ENCODE measurements around the gene ESRRB.
"Not testable (repeated sequence)": the region's sequence is repeated elsewhere in the genome, so short reads cannot be mapped to it uniquely, and the experiment has no call there.

ESRRB gene

GRCh38 chr14:76531821-76532318 lies 155.9 kb downstream of the ESRRB start:
- TF ChIP-seq CTCF (conservative IDR thresholded peaks at IDR 0.05; ENCODE audit: control insufficient read depth, insufficient read depth, low read depth, low read length) = no peak
- DNase-seq (ENCODE audit: low read depth) = no peak
- no peak overlapping the region for H3K4me3 ChIP-seq (ENCODE audit: control insufficient read depth, low read depth, low read length)

GRCh38 chr14:76536636-76537035 lies 160.7 kb downstream of the ESRRB start:
- H3K4me3 ChIP-seq (ENCODE audit: control insufficient read depth, low read depth, low read length); DNase-seq (ENCODE audit: low read depth): not testable (repeated sequence)

- no peak for TF ChIP-seq CTCF (conservative IDR thresholded peaks at IDR 0.05; ENCODE audit: control insufficient read depth, insufficient read depth, low read depth, low read length)
- H3K4me3 ChIP-seq (ENCODE audit: control insufficient read depth, low read depth, low read length) = no peak overlapping the region
- no peak for DNase-seq (ENCODE audit: low read depth)
These were observed 162.1 kb downstream of the ESRRB start for GRCh38 chr14:76537906-76538647.

GRCh38 chr14:76538648-76539008 lies 162.7 kb downstream of the ESRRB start:
- DNase-seq (ENCODE audit: low read depth) = no peak
- TF ChIP-seq CTCF (conservative IDR thresholded peaks at IDR 0.05; ENCODE audit: control insufficient read depth, insufficient read depth, low read depth, low read length) = no peak
- no peak overlapping the region for H3K4me3 ChIP-seq (ENCODE audit: control insufficient read depth, low read depth, low read length)

GRCh38 chr14:76539130-76539529 lies 163.2 kb downstream of the ESRRB start:
- no peak overlapping the region for H3K4me3 ChIP-seq (ENCODE audit: control insufficient read depth, low read depth, low read length)
- no peak for TF ChIP-seq CTCF (conservative IDR thresholded peaks at IDR 0.05; ENCODE audit: control insufficient read depth, insufficient read depth, low read depth, low read length)

GRCh38 chr14:76541594-76542219 lies 165.8 kb downstream of the ESRRB start:
- no peak overlapping the region for H3K4me3 ChIP-seq (ENCODE audit: control insufficient read depth, low read depth, low read length)
- no peak for TF ChIP-seq CTCF (conservative IDR thresholded peaks at IDR 0.05; ENCODE audit: control insufficient read depth, insufficient read depth, low read depth, low read length)
- no peak for DNase-seq (ENCODE audit: low read depth)

More at GRCh38 chr14:76539130-76539529, 163.2 kb downstream of the ESRRB start:
- DNase-seq (ENCODE audit: low read depth) = no peak

- no peak overlapping the region for H3K4me3 ChIP-seq (ENCODE audit: control insufficient read depth, low read depth, low read length)
- TF ChIP-seq CTCF (conservative IDR thresholded peaks at IDR 0.05; ENCODE audit: control insufficient read depth, insufficient read depth, low read depth, low read length) = peak; percentile 53
- DNase-seq (ENCODE audit: low read depth) = peak; percentile 16
These were observed 170.7 kb downstream of the ESRRB start for GRCh38 chr14:76546426-76547221.

All from fibroblast of mammary gland (primary cell).